ENCODE results near the gene TMEM178A.

TMEM178A gene

DNA sequence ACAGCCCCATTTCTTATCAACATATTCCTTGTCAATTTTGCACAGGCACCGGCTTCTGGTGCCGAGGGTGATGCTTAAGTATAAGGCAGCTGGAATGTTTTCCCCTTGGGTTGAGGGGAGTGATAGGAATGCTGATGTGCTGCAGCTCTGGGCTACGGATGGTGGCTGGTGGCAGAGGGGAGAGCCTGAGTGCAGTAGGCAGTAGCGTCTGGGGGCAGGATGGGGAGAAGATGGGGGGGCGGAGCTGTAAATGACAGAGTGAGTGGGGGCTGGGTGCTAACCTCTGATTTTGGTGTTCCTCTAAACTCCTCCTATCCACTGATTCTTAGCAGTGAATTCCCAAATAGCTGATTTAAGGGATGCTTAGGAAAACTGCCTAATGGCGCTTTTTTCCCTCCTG, 20.7 kb downstream of the TMEM178A start:
- ChIA-PET CTCF (no interaction called here), POLR2A (ENCODE audit: low non-redundant PET) (no interaction called here)
- H3K27ac ChIP-seq = no peak overlapping the region
- DNase-seq (ENCODE audit: low spot score) = no peak
- TF ChIP-seq, protein P1, sequence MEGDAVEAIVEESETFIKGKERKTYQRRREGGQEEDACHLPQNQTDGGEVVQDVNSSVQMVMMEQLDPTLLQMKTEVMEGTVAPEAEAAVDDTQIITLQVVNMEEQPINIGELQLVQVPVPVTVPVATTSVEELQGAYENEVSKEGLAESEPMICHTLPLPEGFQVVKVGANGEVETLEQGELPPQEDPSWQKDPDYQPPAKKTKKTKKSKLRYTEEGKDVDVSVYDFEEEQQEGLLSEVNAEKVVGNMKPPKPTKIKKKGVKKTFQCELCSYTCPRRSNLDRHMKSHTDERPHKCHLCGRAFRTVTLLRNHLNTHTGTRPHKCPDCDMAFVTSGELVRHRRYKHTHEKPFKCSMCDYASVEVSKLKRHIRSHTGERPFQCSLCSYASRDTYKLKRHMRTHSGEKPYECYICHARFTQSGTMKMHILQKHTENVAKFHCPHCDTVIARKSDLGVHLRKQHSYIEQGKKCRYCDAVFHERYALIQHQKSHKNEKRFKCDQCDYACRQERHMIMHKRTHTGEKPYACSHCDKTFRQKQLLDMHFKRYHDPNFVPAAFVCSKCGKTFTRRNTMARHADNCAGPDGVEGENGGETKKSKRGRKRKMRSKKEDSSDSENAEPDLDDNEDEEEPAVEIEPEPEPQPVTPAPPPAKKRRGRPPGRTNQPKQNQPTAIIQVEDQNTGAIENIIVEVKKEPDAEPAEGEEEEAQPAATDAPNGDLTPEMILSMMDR (conservative IDR thresholded peaks at IDR 0.05; ENCODE audit: low read depth) = no peak

DNA sequence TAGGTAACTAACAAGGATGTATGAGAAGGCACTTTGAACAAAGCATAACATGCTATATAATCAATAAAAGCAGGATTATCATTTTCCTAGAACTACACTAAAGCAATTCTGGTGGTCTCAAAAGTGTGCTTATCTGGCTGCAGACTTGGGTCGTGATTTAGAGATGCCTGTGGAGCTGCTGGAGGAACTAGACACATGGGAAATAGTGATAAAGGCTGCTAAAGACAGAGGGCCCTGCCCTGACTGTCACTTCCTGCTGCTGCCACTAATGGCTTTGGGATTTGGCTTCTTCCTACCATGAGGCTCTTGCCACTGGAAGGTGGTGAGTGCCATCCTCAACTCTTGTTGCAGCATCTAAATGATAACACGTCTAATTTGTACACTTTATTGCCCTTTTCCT, 22.5 kb downstream of the TMEM178A start:
- TF ChIP-seq, protein P1 (conservative IDR thresholded peaks at IDR 0.05; ENCODE audit: low read depth) = no peak
- H3K27ac ChIP-seq = no peak overlapping the region
- ChIA-PET POLR2A (ENCODE audit: low non-redundant PET) (no interaction called here), CTCF (no interaction called here)
- DNase-seq (ENCODE audit: low spot score) = no peak

DNA sequence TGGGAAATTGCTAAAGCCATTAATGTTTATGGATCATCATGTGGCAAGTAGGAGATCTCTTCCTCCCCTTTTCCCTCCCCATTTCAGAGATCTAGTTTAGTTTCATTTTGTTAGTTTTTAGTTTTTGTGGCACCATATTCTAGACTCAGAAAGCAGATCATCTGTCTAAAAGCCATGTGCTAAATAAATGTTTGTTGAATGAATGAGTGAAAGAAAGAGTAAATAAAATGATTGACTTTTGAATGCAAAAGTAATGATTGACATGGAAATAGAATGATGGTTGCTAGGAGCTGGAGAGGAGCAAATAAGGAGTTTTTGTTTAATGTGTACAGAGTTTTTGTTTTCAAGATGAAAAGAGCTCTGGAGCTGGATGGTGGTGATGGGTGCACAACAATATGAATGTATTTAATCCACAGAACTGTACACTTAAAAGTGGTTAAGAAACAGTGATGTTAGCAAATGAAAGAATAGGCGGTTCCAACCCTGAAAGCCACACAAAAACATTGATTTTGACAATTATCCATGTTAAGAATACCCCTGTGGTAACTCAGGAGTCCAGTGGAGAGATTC, 23.6 kb downstream of the TMEM178A start:
- DNase-seq (ENCODE audit: low spot score) = no peak
- no peak overlapping the region for H3K27ac ChIP-seq
- CTCF ChIA-PET = no interaction called here
- TF ChIP-seq, protein P1 (conservative IDR thresholded peaks at IDR 0.05; ENCODE audit: low read depth) = no peak
- POLR2A ChIA-PET (ENCODE audit: low non-redundant PET) = no interaction called here

DNA sequence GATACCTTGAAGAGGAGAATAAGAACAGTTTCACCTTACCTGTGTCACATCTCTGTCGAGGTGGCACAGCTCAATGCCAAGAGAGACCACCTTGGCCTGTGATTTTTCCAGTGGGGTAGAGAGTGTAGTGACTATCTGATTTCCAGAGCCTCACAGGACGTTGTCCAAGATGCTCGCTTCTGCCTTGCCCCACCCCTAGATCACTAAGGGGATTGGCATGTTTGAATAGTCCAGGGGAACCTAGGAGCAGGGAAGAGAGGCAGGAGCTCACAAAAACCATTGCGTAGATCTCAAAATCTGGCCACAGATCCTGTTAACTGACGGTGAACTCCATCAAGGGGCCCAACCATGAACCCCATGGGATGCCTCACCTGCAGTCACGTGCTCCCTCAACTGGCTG, 24.2 kb downstream of the TMEM178A start:
- TF ChIP-seq, protein P1 (conservative IDR thresholded peaks at IDR 0.05; ENCODE audit: low read depth) = no peak
- CTCF ChIA-PET = no interaction called here
- DNase-seq (ENCODE audit: low spot score) = no peak
- H3K27ac ChIP-seq = no peak overlapping the region
- POLR2A ChIA-PET (ENCODE audit: low non-redundant PET) = no interaction called here

DNA sequence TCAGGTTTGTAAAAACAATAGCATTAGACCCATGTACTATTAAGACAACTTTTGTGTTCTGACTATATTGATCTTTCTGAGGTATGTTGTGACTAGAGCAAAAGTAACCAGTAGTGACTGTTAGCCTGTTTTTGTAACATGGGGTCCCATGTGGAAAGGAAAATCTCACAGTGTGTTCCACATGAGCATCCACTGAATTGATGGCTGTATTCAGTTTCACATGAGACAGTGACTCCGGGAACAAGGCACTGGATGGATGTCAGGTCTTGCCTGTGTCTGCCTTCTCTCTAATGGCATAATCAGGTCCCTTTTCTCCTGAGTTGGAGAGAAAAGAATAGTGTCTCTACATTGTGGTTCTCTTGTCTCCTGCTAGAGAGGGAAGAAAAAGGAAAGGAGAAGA, 27.5 kb downstream of the TMEM178A start:
- POLR2A ChIA-PET (ENCODE audit: low non-redundant PET) = no interaction called here
- TF ChIP-seq, protein P1 (conservative IDR thresholded peaks at IDR 0.05; ENCODE audit: low read depth) = no peak
- CTCF ChIA-PET = interaction anchor here (0.6 kb wide), 1 partner anchor 203 kb away, joined by 4 read pairs; no protein-coding TSS in a partner anchor

DNA sequence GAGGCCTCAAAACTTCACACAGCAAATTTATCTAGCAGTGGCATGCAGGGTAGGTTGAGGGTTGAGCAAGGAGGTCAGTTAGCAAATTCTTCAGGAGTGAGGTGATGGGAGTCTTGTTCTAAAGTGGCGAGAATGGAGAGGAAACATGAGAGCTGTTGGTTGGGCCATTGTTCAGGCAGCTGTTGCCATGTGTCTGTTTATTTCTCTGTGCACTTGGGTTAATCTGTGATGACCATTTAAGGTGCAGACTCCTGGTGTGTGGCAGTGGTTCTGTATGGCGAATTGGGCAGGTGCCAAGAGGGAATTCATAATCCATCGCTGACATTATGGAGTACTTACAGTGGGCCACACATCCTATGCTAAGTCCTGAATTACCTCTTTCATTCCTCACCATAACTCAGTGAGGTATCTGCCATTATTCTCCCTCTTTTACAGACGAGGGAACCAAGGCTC, 30.4 kb downstream of the TMEM178A start:
- TF ChIP-seq, protein P1 (conservative IDR thresholded peaks at IDR 0.05; ENCODE audit: low read depth) = no peak
- H3K27ac ChIP-seq = no peak overlapping the region
- ChIA-PET POLR2A (ENCODE audit: low non-redundant PET) (no interaction called here), CTCF (interaction anchor here (0.7 to 0.8 kb wide), 2 partner anchors 18 to 316 kb away, joined by 3 read pairs; no protein-coding TSS in a partner anchor)
- no peak for DNase-seq (ENCODE audit: low spot score)

More for the DNA sequence above, 27.5 kb downstream of the TMEM178A start:
- no peak overlapping the region for H3K27ac ChIP-seq
- no peak for DNase-seq (ENCODE audit: low spot score)

All from RWPE1 (cell line).